A673 (cell line): ENCODE data around the gene CARMIL3.

Experiments
- CTCF ChIP-seq: fragments of 300-800, 200-600 bp; sonication (generic); conservative IDR thresholded peaks from 2 replicates; pipeline ENCODE4 v1.5.1; 2017; ENCODE audit warnings: low read depth, mild to moderate bottlenecking, antibody characterized with exemption, low read length, moderate library complexity, mixed read lengths
- EZH2 ChIP-seq: fragments of 200-600 bp; sonication (generic); IDR thresholded peaks from 2 replicates; pipeline ENCODE4 v1.6.1; 2017; ENCODE audit warnings: borderline replicate concordance, low read depth, mild to moderate bottlenecking, mixed read lengths, antibody characterized with exemption, low read length; ENCODE audit not compliant: poor library complexity, severe bottlenecking

- TF ChIP-seq CTCF (no peak), EZH2 (no peak)
Observed at GRCh38 chr14:24096545-24097181, 44.9 kb downstream of the CARMIL3 start.
